GM19467 (cell line): ENCODE measurements around the gene PTRHD1.
"Not testable (repeated sequence)": the region's sequence is repeated elsewhere in the genome, so short reads cannot be mapped to it uniquely, and the experiment has no call there.

ENCODE experiments used
- ATAC-seq: cut with Tn5 transposase; IDR thresholded peaks from one replicate; pipeline ENCODE4 v1.9.1; 2021; ENCODE audit warnings: mild to moderate bottlenecking, moderate library complexity; ENCODE audit not compliant: unreplicated experiment

Gene PTRHD1

GRCh38 chr2:24813691-24814137, 20.5 kb upstream of the PTRHD1 start:
- no peak for ATAC-seq

- no peak for ATAC-seq
Observed at GRCh38 chr2:24809316-24810007, 16.3 kb upstream of the PTRHD1 start.

GRCh38 chr2:24806661-24807036, 13.5 kb upstream of the PTRHD1 start:
- no peak for ATAC-seq

GRCh38 chr2:24805811-24806660, 12.8 kb upstream of the PTRHD1 start:
- not testable (repeated sequence) for ATAC-seq

- ATAC-seq = not testable (repeated sequence)
Observed at GRCh38 chr2:24800487-24800886, 7.3 kb upstream of the PTRHD1 start.

GRCh38 chr2:24797644-24798043, 4.5 kb upstream of the PTRHD1 start:
- no peak for ATAC-seq

GRCh38 chr2:24793761-24794435, 707 bp upstream of the PTRHD1 start:
- no peak for ATAC-seq

- no peak for ATAC-seq
Observed at GRCh38 chr2:24792542-24792873, 683 bp downstream of the PTRHD1 start.

- ATAC-seq = no peak
Observed at GRCh38 chr2:24791452-24791851, 1.7 kb downstream of the PTRHD1 start.

- no peak for ATAC-seq
Observed at GRCh38 chr2:24788816-24789215, 4.4 kb downstream of the PTRHD1 start.

- no peak for ATAC-seq
Observed at GRCh38 chr2:24787532-24787931, 5.7 kb downstream of the PTRHD1 start.

- ATAC-seq = peak; percentile 89
Observed at GRCh38 chr2:24785671-24786321, 7.4 kb downstream of the PTRHD1 start.

GRCh38 chr2:24783641-24784040, 9.6 kb downstream of the PTRHD1 start:
- ATAC-seq = no peak

GRCh38 chr2:24779116-24779515, 14.1 kb downstream of the PTRHD1 start:
- no peak for ATAC-seq

- ATAC-seq = no peak
Observed at GRCh38 chr2:24774373-24774772, 18.8 kb downstream of the PTRHD1 start.

GRCh38 chr2:24771764-24772586, 21.2 kb downstream of the PTRHD1 start:
- no peak for ATAC-seq

- no peak for ATAC-seq
Observed at GRCh38 chr2:24771061-24771460, 22.1 kb downstream of the PTRHD1 start.

- no peak for ATAC-seq
Observed at GRCh38 chr2:24768601-24769000, 24.6 kb downstream of the PTRHD1 start.

GRCh38 chr2:24768013-24768412, 25.2 kb downstream of the PTRHD1 start:
- no peak for ATAC-seq

- no peak for ATAC-seq
Observed at GRCh38 chr2:24766609-24767008, 26.6 kb downstream of the PTRHD1 start.
